K562 (cell line): Measurements from ENCODE around the gene IL23R. TPM values are rescaled to one million over a fixed set of nuclear protein-coding genes. Genes with fewer than 3 reads are reported as not detected.

Experiments
- ATAC-seq: fragments of 200-7000 bp; cut with Tn5 transposase; 3 replicates; pipeline ENCODE4 v1.9.1; 2020; ENCODE audit warnings: moderate library complexity
- BruUV-seq: library from RNA; stranded (reverse); fragments of 400-500 nt; replicated peaks from 2 replicates; lab custom pipeline; 2021; lab: Mats Ljungman, UMichigan
- CTCF ChIA-PET: fragments of 300-600 bp; formaldehyde crosslinking; extraction: SDS; loops from one replicate; lab custom pipeline; 2021; ENCODE audit warnings: low intra/inter-chr PET ratio; lab: Yijun Ruan, JAX
- POLR2A ChIA-PET: fragments of 300-600, 350-650 bp; sonication (Branson Sonifier 250); formaldehyde crosslinking; extraction: SDS; loops from one replicate; lab custom pipeline; 2021; ENCODE audit warnings: antibody characterized with exemption, inconsistent platforms; lab: Yijun Ruan, JAX
- DNase-seq, 4 experiments: peaks; one replicate each; pipeline versions ENCODE4 v3.0.0 to v3.0.0-alpha.2; 2011 to 2018; ENCODE audit warnings: low spot score in 3 of 4, mixed read lengths in 3 of 4; ENCODE audit errors: extremely low read depth in 1 of 4
- FAIRE-seq: peaks from 2 replicates; lab custom pipeline; 2011; peaks lifted over from hg19 to GRCh38; lab: Jason Lieb, UNC
- H2AFZ ChIP-seq: 2 replicates; pipeline ENCODE4 v1.6.0; 2011; ENCODE audit warnings: low read depth, low read length, control low read depth, inconsistent platforms
- H3K27ac ChIP-seq: fragments of 200-600 bp; 3 replicates; pipeline ENCODE4 v1.8.0; 2011; ENCODE audit warnings: low read depth, mild to moderate bottlenecking, control low read depth, inconsistent platforms, low read length, moderate library complexity, mixed read lengths; ENCODE audit errors: extremely low read depth
- H3K27me3 ChIP-seq, 2 experiments: fragments of 300-600 bp in 1 of 2; 2 replicates in 1 of 2; 3 replicates in 1 of 2; pipeline versions ENCODE4 v1.6.0 to v1.8.0; 2011; ENCODE audit warnings: inconsistent platforms in 2 of 2, low read length in 2 of 2, mild to moderate bottlenecking in 1 of 2, mixed read lengths in 1 of 2, moderate library complexity in 1 of 2; ENCODE audit not compliant: control insufficient read depth in 2 of 2, insufficient read depth in 2 of 2
- H3K36me3 ChIP-seq: fragments of 300-600 bp; 3 replicates; pipeline ENCODE4 v1.8.0; 2011; ENCODE audit warnings: mild to moderate bottlenecking, low read length, inconsistent platforms; ENCODE audit not compliant: control insufficient read depth, insufficient read depth
- H3K4me1 ChIP-seq, 2 experiments: fragments of 200-600 bp in 1 of 2; replicated peaks in 1 of 2; 2 replicates in 1 of 2; 3 replicates in 1 of 2; pipeline versions ENCODE4 v1.5.1 to v1.8.0; 2011; ENCODE audit warnings: inconsistent platforms in 2 of 2, low read length in 2 of 2, mild to moderate bottlenecking in 1 of 2, mixed read lengths in 1 of 2, moderate library complexity in 1 of 2; ENCODE audit not compliant: control insufficient read depth in 2 of 2, insufficient read depth in 2 of 2
- H3K4me2 ChIP-seq: 2 replicates; pipeline ENCODE4 v1.6.1; 2011; ENCODE audit warnings: low read length, control low read depth, inconsistent platforms, mixed read lengths; ENCODE audit not compliant: insufficient read depth
- H3K4me3 ChIP-seq: fragments of 200-600 bp; sonication (generic), shearing (Covaris generic); 2 replicates; pipeline ENCODE4 v1.5.1; 2016; ENCODE audit warnings: control low read depth, inconsistent platforms
- H3K79me2 ChIP-seq: fragments of 200-600 bp; 3 replicates; pipeline ENCODE4 v1.8.0; 2011; ENCODE audit warnings: low read length, inconsistent platforms; ENCODE audit not compliant: control insufficient read depth, insufficient read depth
- H3K9ac ChIP-seq, 2 experiments: 2 replicates each; pipeline versions ENCODE4 v1.6.0 to v1.6.1; 2011; ENCODE audit warnings: low read depth in 2 of 2, low read length in 2 of 2, control low read depth in 1 of 2, inconsistent platforms in 1 of 2, mild to moderate bottlenecking in 1 of 2, mixed read lengths in 1 of 2; ENCODE audit not compliant: insufficient read depth in 1 of 2
- H3K9me1 ChIP-seq: one replicate; pipeline ENCODE4 v1.6.0; 2011; ENCODE audit warnings: inconsistent platforms, mild to moderate bottlenecking, low read length, moderate library complexity; ENCODE audit not compliant: control insufficient read depth, insufficient read depth
- H3K9me3 ChIP-seq: replicated peaks from 2 replicates; pipeline ENCODE4 v1.5.1; 2011; ENCODE audit warnings: low read depth, low read length, inconsistent platforms; ENCODE audit not compliant: control insufficient read depth, insufficient read depth
- H4K20me1 ChIP-seq: replicated peaks from 2 replicates; pipeline ENCODE4 v1.6.1; 2011; ENCODE audit warnings: low read length, inconsistent platforms, mixed read lengths; ENCODE audit not compliant: control insufficient read depth, insufficient read depth
- ATF6 ChIP-seq: sonication (generic); formaldehyde crosslinking; IDR thresholded peaks from 2 replicates; pipeline ENCODE4 v1.4.0; 2020; ENCODE audit warnings: mild to moderate bottlenecking, missing genetic modification reagents
- CAMTA2 ChIP-seq: fragments of 250-450 bp; sonication (Bioruptor Pico); conservative IDR thresholded peaks from 2 replicates; pipeline ENCODE4 v1.5.1; 2022
- HDAC2 ChIP-seq: fragments of 450-650 bp; IDR thresholded peaks from 2 replicates; pipeline ENCODE4 v1.6.1; 2016; ENCODE audit warnings: mild to moderate bottlenecking
- MECOM ChIP-seq: fragments of 250-450 bp; sonication (Bioruptor Pico); IDR thresholded peaks from 2 replicates; pipeline ENCODE4 v1.8.0; 2022; ENCODE audit warnings: inconsistent platforms
- NFIC ChIP-seq: fragments of 450-650 bp; IDR thresholded peaks from 2 replicates; pipeline ENCODE4 v1.6.1; 2017; ENCODE audit warnings: mild to moderate bottlenecking, inconsistent platforms
- NFIX ChIP-seq: fragments of 250-450 bp; sonication (Bioruptor Pico); IDR thresholded peaks from 2 replicates; pipeline ENCODE4 v1.4.0; 2020; ENCODE audit warnings: low read depth, mild to moderate bottlenecking, moderate library complexity
- POLR2B ChIP-seq: fragments of 450-650 bp; IDR thresholded peaks from 2 replicates; pipeline ENCODE4 v1.6.1; 2018; ENCODE audit warnings: low read depth; ENCODE audit not compliant: partially characterized antibody
- POLR3G ChIP-seq: IDR thresholded peaks from 2 replicates; pipeline ENCODE4 v1.6.1; 2011; ENCODE audit not compliant: insufficient read length, insufficient replicate concordance; ENCODE audit errors: extremely low read depth
- TEAD4 ChIP-seq, 2 experiments: sonication (generic) in 1 of 2; formaldehyde crosslinking in 1 of 2; IDR thresholded peaks; 2 replicates each; pipeline versions ENCODE4 v1.6.1 to v1.8.0; 2012 to 2022; ENCODE audit warnings: borderline replicate concordance in 1 of 2, inconsistent platforms in 1 of 2, low read length in 1 of 2, mild to moderate bottlenecking in 1 of 2, missing genetic modification reagents in 1 of 2
- ZBTB1 ChIP-seq: sonication (generic); formaldehyde crosslinking; IDR thresholded peaks from 2 replicates; pipeline ENCODE4 v1.8.1; 2023; ENCODE audit warnings: missing genetic modification reagents, low read depth, mild to moderate bottlenecking, borderline replicate concordance
- ZBTB11 ChIP-seq, 3 experiments: fragments of 200-800 bp in 1 of 3; fragments of 250-450 bp in 1 of 3; fragments of 450-650 bp in 1 of 3; sonication (Bioruptor Pico) in 1 of 3; sonication (Bioruptor generic) in 1 of 3; formaldehyde crosslinking in 1 of 3; IDR thresholded peaks; 2 replicates each; pipeline versions ENCODE4 v1.6.1 to v1.8.0; 2016 to 2022; ENCODE audit warnings: mild to moderate bottlenecking in 2 of 3, missing genetic modification characterization in 2 of 3, missing compliant biosample characterization in 1 of 3, moderate library complexity in 1 of 3
- ZC3H11A ChIP-seq: IDR thresholded peaks from 2 replicates; pipeline ENCODE4 v1.6.1; 2012; ENCODE audit warnings: low read depth, low read length, improper control_type of control experiment
- WGBS: fragments of 100-300 bp; shearing (Covaris generic); methylation state at CpG from one replicate; pipeline ENCODE4 v1.1.6; 2016; ENCODE audit warnings: low coverage, mixed read lengths; ENCODE audit not compliant: insufficient coverage; ENCODE audit errors: missing lambda C conversion rate; 5-methylcytosine and 5-hydroxymethylcytosine counted together
- in situ Hi-C: fragments of 300-500 bp; cut with MboI; formaldehyde crosslinking; loops from 4 replicates; pipeline ENCODE4 v1.15.0; 2018; ENCODE audit warnings: inconsistent platforms, mixed read lengths
- intact Hi-C: fragments of 100-400 bp; cut with micrococcal nuclease; formaldehyde crosslinking; loops from 2 replicates; pipeline ENCODE4 v1.14.2; 2022
- polyA plus RNA-seq, 8 experiments: library from polyadenylated mRNA; depleted of rRNA in 4 of 8; stranded (reverse) in 5 of 8; unstranded in 3 of 8; fragments of >200 nt; fragmentation: Nextera tagmentation in 2 of 8; fragmentation: Illumina TruSeq in 1 of 8; extraction: Ambion mirVana in 2 of 8; extraction: Trizol in 1 of 8; gene quantifications; 2 replicates each; pipeline versions ENCODE4 v1.2.1 to v1.2.3, GENCODE V29; 2011 to 2014; ENCODE audit warnings: inconsistent platforms in 1 of 8, missing spikeins in 1 of 8
- total RNA-seq, 7 experiments: library from RNA; depleted of rRNA in 6 of 7; stranded (reverse); fragments of >200 nt in 6 of 7; fragmentation: Illumina TruSeq in 2 of 7; extraction: Trizol in 2 of 7; gene quantifications; 2 replicates each; pipeline versions ENCODE4 v1.2.1 to v1.2.3, GENCODE V29; 2011 to 2021; ENCODE audit warnings: low replicate concordance in 1 of 7

IL23R gene
- total and polyA plus RNA-seq, 9 of the 15 experiments (the other 6 are each of a cell fraction or from before 2014, with no cell fraction given): 4.4 to 52.7 (median 22.8) TPM

- Histone ChIP-seq H3K27ac (no peak overlapping the region), H3K79me2 (no peaks in the 10 kb centered on the region), H3K36me3 (no peaks in the 10 kb centered on the region; the same call in 2 of the 3 replicates), H4K20me1 (no peaks in the 10 kb centered on the region), H3K9ac (no peak overlapping the region), H3K4me1 (no peaks in the 10 kb centered on the region), H3K9me1 (no peaks in the 10 kb centered on the region), H3K4me2 (no peak overlapping the region)
- DNase-seq: no peak
- intact Hi-C loops (no loop called here), in situ Hi-C loops (no loop called here)
- BruUV-seq: no TSS peak
- FAIRE-seq: no peak
- TF ChIP-seq POLR3G (no peak), ATF6 (CRISPR knock-in tag) (no peak), NFIX (no peak), ZBTB1 (CRISPR knock-in tag) (no peak), ZBTB11 (CRISPR knock-in tag; IDR thresholded peaks at IDR 0.05) (no peak), TEAD4 (IDR thresholded peaks at IDR 0.05; ENCODE audit: low read length) (no peak), TEAD4 (CRISPR knock-in tag; IDR thresholded peaks at IDR 0.05; ENCODE audit: borderline replicate concordance) (no peak), MECOM (CRISPR knock-in tag) (no peak), CAMTA2 (no peak), HDAC2 (no peak), ZC3H11A (no peak), NFIC (no peak), POLR2B (no peak)
- TF ChIP-seq, all 486 proteins: peak for 0
- Histone ChIP-seq H2AFZ (no peak overlapping the region), H3K27me3 (no peaks in the 10 kb centered on the region), H3K9me3 (no peaks in the 10 kb centered on the region), H3K4me3 (no peak overlapping the region)
- no peak for ATAC-seq
- ChIA-PET CTCF (no interaction called here), POLR2A (no interaction called here)
- 29% methylated on average over 3 of the region's 3 CpGs for WGBS
These were observed 137.8 kb downstream of the IL23R start for GRCh38 chr1:67304023-67304422.
